SH-SY5Y (cell line): ENCODE measurements around the gene RAPGEF3.

Experiments
- GATA2 ChIP-seq: IDR thresholded peaks from 2 replicates; pipeline ENCODE4 v1.6.1; 2011; ENCODE audit warnings: mild to moderate bottlenecking, low read depth, low read length
- GATA3 ChIP-seq: IDR thresholded peaks from 2 replicates; pipeline ENCODE4 v1.6.1; 2011; ENCODE audit warnings: low read depth, mild to moderate bottlenecking, low read length, moderate library complexity

- TF ChIP-seq GATA2, result no peak
- no peak for TF ChIP-seq GATA3
These were observed 17.4 kb downstream of the RAPGEF3 start for GRCh38 chr12:47741340-47741703.
